IPS-NIHi7 (cell line): ENCODE measurements around the gene HERPUD1.
"Not testable (repeated sequence)": the region's sequence is repeated elsewhere in the genome, so short reads cannot be mapped to it uniquely, and the experiment has no call there.

Source experiments
- DNase-seq: peaks from one replicate; pipeline ENCODE4 v3.0.0; 2012; ENCODE audit warnings: mixed read lengths; ENCODE audit errors: extremely low spot score

The HERPUD1 gene

GRCh38 chr16:56980792-56981724 is 49.1 kb downstream of the HERPUD1 start:
- no peak for DNase-seq

- DNase-seq: no peak
Measured at GRCh38 chr16:56981729-56982271, 49.9 kb downstream of the HERPUD1 start.

GRCh38 chr16:56982695-56983094 is 50.8 kb downstream of the HERPUD1 start:
- no peak for DNase-seq

- no peak for DNase-seq
Measured at GRCh38 chr16:56983211-56983751, 51.3 kb downstream of the HERPUD1 start.

- no peak for DNase-seq
Measured at GRCh38 chr16:56984639-56985038, 52.7 kb downstream of the HERPUD1 start.

GRCh38 chr16:56985288-56985961 is 53.5 kb downstream of the HERPUD1 start:
- DNase-seq: no peak

- DNase-seq: no peak
Measured at GRCh38 chr16:56985962-56986360, 54.0 kb downstream of the HERPUD1 start.

GRCh38 chr16:56986361-56986760 is 54.4 kb downstream of the HERPUD1 start:
- DNase-seq: no peak

- not testable (repeated sequence) for DNase-seq
Measured at GRCh38 chr16:56986908-56987307, 55.0 kb downstream of the HERPUD1 start.

- DNase-seq: no peak
Measured at GRCh38 chr16:56987692-56988091, 55.8 kb downstream of the HERPUD1 start.

GRCh38 chr16:56988161-56988947 is 56.4 kb downstream of the HERPUD1 start:
- DNase-seq: no peak

- DNase-seq: peak; percentile 77
Measured at GRCh38 chr16:56988948-56989945, 57.3 kb downstream of the HERPUD1 start, which contains the start of gene NLRC5. NLRC5 (plus strand) TSS chr16:56989557; CDS start chr16:57020713, 31,156 bp downstream.

- DNase-seq: no peak
Measured at GRCh38 chr16:56989988-56990387, 58.0 kb downstream of the HERPUD1 start.

- no peak for DNase-seq
Measured at GRCh38 chr16:56990407-56991286, 58.7 kb downstream of the HERPUD1 start.

GRCh38 chr16:56992431-56992830 is 60.5 kb downstream of the HERPUD1 start:
- DNase-seq: not testable (repeated sequence)

- DNase-seq: no peak
Measured at GRCh38 chr16:56993204-56993603, 61.3 kb downstream of the HERPUD1 start.

GRCh38 chr16:56994311-56994710 is 62.4 kb downstream of the HERPUD1 start:
- DNase-seq: no peak
